HG03469 (cell line): ENCODE measurements around the gene MSMP.

Experiments used
- ATAC-seq: cut with Tn5 transposase; IDR thresholded peaks from one replicate; pipeline ENCODE4 v1.9.1; 2021; ENCODE audit warnings: mild to moderate bottlenecking, moderate library complexity, moderate number of reproducible peaks; ENCODE audit not compliant: unreplicated experiment

The MSMP gene

DNA sequence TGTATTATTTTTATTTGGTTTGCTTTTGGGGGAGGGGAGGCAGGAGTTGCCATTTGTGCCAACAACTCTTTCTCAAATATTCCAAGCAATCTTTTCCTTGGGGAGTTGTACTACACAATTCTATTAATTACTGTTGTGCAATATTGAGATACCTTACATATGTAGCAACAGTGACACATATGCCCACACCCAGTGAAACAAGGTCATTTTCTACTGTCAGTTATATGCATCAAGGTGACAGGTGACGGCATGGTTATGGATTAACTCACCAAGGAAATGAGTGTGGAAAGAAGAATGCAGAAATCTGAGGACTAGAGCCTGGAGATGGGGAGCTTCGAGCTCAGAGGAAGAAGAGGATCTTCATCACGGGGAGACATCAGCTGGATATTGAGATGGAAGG lies 17.9 kb upstream of the MSMP start:
- no peak for ATAC-seq

DNA sequence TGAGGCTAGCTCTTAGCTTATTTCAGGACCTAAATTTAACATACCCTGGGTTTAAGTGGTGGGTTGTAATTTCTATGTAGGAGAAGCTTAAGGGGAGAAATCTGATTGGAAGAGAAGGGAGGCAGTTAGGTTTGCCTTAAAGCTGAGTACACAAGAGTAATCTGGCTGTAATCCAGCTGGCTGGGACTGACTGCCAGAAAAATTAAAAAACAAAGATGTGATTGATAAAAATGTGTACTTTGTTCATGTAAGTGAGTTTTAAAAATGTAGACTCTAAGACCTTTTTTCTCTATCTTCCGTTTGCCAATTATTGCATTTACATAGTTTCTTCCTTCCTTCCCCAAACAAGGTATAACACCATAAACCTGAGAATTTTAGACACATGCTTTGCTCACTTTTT lies 17.5 kb upstream of the MSMP start:
- ATAC-seq = no peak

DNA sequence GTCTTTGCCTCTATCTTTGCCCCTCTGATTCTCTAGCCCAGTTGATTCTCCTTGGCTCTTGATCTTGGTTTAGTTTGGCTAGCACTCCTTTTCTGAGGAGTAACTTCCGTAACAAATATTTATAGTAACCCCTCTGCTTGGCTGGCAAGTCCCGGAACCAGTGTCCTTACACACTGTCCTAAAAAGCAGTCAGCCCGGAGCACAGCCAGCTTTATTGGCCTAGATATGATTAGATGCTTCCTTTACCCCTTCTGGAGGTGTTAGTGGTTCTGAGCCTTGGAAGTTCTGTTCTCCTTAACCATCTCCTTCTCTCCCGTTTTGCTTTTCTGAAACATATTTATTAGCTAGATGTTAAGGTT lies 17.0 kb upstream of the MSMP start:
- ATAC-seq = no peak

DNA sequence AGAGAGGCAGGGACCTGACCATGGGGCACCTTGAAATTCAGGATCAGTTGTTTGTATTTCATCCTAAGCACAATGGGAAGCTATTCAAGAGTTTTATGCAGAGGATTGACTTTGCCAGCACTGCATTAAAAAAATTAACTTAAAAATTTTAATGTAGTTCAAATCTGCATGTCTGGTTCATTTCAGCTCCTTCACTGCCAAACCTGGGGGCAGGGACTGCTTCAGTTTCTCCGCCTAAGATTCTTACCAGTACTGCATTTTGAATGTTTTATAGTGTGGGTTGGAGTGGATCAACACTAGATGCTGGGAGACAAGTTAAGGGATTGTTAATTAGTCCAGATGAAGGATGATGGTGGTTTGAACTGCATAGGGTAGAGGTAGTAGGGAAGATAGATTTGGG lies 15.7 kb upstream of the MSMP start:
- ATAC-seq = no peak

- no peak for ATAC-seq
Observed at GRCh38 chr9:35767458-35767857, 13.4 kb upstream of the MSMP start.

DNA sequence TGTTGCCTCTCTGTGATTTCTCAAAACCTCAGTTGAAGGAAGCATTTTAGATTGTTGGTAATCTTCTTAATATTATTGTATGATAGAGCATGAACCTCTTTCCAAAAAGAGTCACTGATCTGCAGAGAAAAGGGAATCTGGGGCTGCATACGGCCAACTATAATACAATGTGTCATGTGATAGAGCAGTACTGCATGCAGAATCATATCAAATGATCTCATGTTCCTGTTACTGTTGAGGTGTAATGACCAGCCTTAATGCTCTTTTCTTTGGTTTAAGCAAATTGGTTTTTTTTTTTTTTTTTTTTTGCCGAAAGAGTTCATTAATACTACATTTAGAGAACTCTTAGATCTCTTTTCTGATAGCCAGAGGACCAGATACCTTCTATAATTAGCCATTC lies 12.9 kb upstream of the MSMP start:
- no peak for ATAC-seq

- no peak for ATAC-seq
Observed at GRCh38 chr9:35763803-35764202, 9.7 kb upstream of the MSMP start.

GRCh38 chr9:35763181-35763580 lies 9.1 kb upstream of the MSMP start:
- ATAC-seq = no peak

GRCh38 chr9:35760651-35761050 lies 6.6 kb upstream of the MSMP start:
- ATAC-seq = no peak

DNA sequence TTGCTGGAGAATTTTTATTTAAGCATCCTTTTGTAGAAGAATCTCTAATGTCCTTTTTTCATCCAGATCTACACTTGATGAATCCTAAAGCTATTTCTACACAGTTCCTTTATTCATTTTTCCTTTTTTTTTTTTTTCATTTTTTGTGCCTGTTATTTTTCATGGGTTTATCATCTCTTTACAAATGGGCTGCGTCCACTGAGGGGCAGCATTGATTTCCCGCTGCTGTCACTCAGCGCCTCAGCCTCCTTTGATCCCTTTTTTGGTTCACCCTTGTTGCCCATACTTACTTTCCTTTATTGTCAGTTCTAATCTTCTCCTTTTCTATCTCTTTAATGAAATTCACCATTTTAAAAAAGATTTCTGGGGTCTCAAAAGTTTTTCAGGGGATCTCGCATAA lies 5.7 kb upstream of the MSMP start:
- no peak for ATAC-seq

GRCh38 chr9:35758475-35759050 lies 4.5 kb upstream of the MSMP start:
- ATAC-seq = no peak

- ATAC-seq = no peak
Observed at GRCh38 chr9:35757892-35758275, 3.8 kb upstream of the MSMP start.

DNA sequence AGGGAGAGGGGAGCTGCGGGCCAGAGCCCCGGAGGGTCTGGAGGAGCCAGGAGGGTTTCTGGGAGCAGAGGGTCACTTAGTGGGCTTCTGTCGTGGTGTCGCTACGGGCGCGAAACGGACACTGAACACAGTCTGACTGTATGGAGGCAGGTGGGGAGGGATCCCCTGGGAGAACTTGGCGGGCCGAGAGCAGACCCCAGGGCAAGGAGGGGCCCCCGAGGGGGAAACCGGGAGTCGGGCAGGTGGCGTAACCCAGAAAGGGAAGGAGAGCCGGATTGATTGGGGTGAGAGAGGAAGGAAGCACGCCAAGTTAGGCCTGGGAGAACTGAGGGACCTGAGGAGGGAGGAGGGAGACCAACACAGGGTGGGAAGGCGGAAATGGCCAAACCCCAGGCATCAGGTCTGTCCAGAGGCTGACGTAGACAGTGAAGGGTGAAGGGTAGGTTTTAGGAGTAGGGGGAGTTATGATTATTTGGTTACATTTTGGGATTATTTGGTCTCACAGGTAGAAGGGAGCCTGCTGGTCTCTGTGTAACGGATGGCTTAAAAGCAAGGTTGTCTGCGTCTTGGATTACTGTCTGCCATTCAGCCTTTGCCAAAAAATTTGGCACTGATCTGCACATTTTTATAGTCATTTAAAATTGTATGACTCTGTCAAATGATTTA lies 3.3 kb upstream of the MSMP start:
- ATAC-seq = no peak

DNA sequence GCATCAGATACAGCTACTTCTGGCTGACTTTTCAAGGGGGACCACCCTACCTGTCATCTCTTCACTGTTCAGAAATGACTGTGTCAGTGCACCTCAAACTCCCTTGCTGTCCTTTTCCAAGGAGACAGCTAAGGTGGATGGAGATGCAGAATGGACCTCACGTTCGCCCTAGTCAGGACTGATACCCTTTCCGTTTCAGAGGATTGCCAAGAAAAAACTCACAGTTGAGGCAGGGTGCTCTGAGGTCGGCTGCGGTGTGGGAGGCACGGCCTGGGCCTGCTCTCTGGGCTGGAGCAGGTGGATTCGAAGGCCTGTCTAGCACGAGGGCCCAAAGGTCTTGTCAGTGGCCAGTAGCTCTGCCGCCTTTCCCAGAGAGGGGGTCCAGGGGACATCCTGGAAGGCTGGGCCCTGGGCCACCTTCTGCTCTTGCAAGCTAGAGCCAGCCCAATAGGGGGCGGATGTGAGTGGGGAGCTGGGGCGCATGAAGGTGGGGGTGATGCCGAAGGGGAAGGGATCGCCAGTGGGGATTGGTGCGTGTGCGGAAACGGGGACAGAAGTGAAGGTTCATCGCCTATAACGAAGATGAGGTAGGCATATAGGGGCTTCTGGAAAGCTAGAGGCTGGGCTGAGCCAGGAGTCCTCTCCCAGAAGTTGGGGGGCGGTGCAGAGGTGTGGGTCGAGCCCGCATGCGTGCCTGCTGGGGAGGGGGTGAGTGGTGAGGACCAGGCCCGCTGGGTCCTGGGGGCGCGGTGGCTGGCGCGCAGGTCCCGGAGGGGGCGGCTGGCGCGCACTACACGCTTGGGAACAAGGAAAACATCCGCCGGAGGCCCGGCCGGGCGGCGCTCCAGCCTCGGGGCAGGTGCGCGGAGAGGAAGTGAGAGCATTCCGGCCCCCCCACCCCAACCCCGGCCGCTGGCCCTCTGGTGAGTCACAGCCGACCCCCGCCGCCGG lies 2.5 kb upstream of the MSMP start:
- ATAC-seq = no peak

DNA sequence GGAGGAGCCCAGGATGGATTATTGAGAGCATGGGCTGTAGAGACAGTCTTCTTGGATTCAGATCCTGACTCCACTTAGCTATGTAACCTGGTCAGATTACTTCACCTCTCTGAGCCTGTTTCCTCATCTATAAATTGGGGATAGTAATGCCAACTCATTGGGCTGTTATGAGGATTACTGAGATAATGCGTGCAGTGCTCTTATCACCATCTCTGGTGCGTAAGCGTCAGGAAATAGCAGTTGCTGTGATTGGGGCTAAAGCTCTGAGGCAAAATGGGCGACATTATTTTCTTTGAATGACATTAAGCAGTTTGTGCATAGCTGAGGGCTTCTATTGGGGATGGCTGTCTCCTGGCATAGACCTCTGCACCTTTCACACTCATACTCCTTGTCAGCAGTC lies 995 bp upstream of the MSMP start:
- ATAC-seq = no peak

DNA sequence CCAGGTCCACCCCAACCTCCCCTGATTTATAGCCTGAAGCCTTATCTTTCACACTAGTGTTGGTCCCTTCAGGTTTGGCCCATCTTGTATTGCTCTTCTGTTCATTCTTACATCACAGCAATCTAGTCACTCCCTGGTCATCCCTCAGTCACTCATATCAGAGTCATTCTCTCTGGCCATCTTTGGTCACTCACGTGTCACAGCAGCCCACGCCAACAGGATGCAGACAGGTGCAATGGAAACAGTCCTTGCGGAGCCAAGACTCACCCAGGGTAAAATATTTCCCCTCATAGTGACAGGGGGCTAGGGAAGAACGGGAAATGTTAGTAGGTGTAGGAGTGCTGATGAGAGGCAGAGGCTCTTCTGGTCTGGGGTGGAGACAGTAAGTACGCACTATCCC lies 610 bp downstream of the MSMP start:
- ATAC-seq = no peak

GRCh38 chr9:35750256-35750531 lies 3.9 kb downstream of the MSMP start:
- no peak for ATAC-seq

DNA sequence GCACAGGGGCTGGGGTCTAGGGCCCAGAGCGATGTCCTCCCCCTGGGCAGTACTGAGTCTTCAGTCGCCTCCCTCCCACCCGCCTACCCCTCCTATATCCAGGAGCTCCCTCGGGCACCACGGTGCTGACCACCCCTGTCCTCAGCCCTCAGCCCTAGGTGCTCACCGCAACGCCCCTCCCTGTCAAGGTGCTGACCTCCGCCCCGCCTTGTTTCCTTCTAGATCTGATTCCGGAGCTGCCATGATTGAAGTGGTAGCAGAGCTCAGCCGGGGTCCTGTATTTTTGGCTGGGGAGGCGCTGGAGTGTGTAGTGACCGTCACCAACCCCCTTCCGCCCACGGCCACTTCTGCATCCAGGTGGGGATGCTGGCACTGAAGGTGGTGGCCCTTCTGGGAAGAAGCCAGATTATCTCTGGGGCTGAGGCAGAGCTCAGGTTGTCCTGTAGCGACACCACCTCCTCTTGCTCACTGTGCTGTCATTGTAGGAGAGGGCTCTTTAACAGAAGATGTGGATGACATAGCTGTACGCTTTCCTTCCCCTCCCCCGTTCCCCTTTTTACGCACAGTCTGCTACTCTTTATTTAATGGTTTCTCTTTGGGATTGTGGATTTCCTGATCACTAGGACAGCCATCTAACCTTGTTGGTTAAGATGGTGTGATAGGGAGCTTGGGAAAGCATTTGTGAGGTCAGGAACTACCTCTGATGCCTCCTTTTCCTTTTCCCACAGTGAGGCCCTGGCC lies 4.4 kb downstream of the MSMP start:
- no peak for ATAC-seq

- ATAC-seq = peak; percentile 54
Observed at GRCh38 chr9:35748858-35749514, 5.1 kb downstream of the MSMP start, which contains the start of the genes GBA2 and RGP1. GBA2 (minus strand) TSS chr9:35749228; CDS start chr9:35748704, 524 bp downstream. RGP1 (plus strand) TSS chr9:35749287; CDS start chr9:35749756, 469 bp downstream.

DNA sequence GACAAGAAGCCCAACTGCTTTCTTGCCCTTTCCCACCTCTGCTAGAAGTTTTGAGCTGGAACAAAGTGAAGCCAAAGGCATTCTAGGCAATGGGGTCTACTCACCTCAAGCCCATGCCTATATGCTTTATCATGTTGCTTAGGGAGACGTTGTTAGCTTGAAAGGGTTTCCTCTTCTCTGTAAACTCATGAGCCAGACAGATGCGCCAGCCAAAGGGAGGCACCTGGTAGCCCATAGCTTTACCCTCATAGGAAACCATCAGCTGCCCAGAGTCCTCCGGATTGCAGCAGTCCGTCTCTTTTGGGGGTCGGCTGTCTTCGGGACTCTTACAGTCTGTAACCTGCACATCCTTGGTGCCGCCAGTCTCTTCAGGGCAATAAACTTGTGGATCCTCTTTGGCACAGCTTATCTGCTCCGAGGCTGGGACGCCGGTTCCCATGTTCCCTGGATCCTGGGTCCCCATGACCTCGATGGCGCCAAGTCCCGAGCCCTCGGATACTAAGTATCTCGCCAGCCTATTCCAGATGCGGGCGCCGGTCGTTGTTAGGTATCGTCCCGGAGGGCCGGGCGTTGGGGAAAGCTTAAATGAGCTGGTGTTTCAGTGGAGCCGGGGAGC lies 5.7 kb downstream of the MSMP start:
- ATAC-seq = no peak
